ENCODE measurements around the gene BOLA3.
"Not testable (repeated sequence)": the region's sequence is repeated elsewhere in the genome, so short reads cannot be mapped to it uniquely, and the experiment has no call there.

The BOLA3 gene

GRCh38 chr2:74147727-74148456 is at the start of gene BOLA3:
Gene BOLA3 (minus strand): TSS chr2:74147912. CDS start chr2:74147874, 38 bp downstream.
- peak; percentile 74 for DNase-seq (ENCODE audit: low spot score)

- no peak for DNase-seq (ENCODE audit: low spot score)
These were observed 49.3 kb upstream of the BOLA3 start for GRCh38 chr2:74197049-74197448.

- DNase-seq (ENCODE audit: low spot score): no peak
These were observed 47.1 kb upstream of the BOLA3 start for GRCh38 chr2:74194799-74195198.

GRCh38 chr2:74191596-74192380 is 44.1 kb upstream of the BOLA3 start:
- no peak for DNase-seq (ENCODE audit: low spot score)

- DNase-seq (ENCODE audit: low spot score): no peak
These were observed 41.0 kb upstream of the BOLA3 start for GRCh38 chr2:74188696-74189095.

GRCh38 chr2:74188018-74188601 is 40.4 kb upstream of the BOLA3 start:
- DNase-seq (ENCODE audit: low spot score): no peak

GRCh38 chr2:74186706-74187105 is 39.0 kb upstream of the BOLA3 start:
- not testable (repeated sequence) for DNase-seq (ENCODE audit: low spot score)

- no peak for DNase-seq (ENCODE audit: low spot score)
These were observed 38.3 kb upstream of the BOLA3 start for GRCh38 chr2:74186038-74186437.

- DNase-seq (ENCODE audit: low spot score): no peak
These were observed 36.2 kb upstream of the BOLA3 start for GRCh38 chr2:74183878-74184277.

- DNase-seq (ENCODE audit: low spot score): no peak
These were observed 34.0 kb upstream of the BOLA3 start for GRCh38 chr2:74181739-74182138.

- DNase-seq (ENCODE audit: low spot score): no peak
These were observed 31.6 kb upstream of the BOLA3 start for GRCh38 chr2:74179063-74179865.

- peak; percentile 99 for DNase-seq (ENCODE audit: low spot score)
These were observed 30.7 kb upstream of the BOLA3 start, which contains the start of gene MOB1A for GRCh38 chr2:74178211-74179062. Gene MOB1A (minus strand): TSS chr2:74178879. CDS start chr2:74178674, 205 bp downstream.

GRCh38 chr2:74177696-74178095 is 30.0 kb upstream of the BOLA3 start:
- DNase-seq (ENCODE audit: low spot score): no peak

- DNase-seq (ENCODE audit: low spot score): no peak
These were observed 27.2 kb upstream of the BOLA3 start for GRCh38 chr2:74174909-74175308.

GRCh38 chr2:74168739-74169138 is 21.0 kb upstream of the BOLA3 start:
- no peak for DNase-seq (ENCODE audit: low spot score)

- DNase-seq (ENCODE audit: low spot score): no peak
These were observed 17.0 kb upstream of the BOLA3 start for GRCh38 chr2:74164761-74165160.

- DNase-seq (ENCODE audit: low spot score): no peak
These were observed 15.2 kb upstream of the BOLA3 start for GRCh38 chr2:74162951-74163350.

GRCh38 chr2:74155830-74156229 is 8.1 kb upstream of the BOLA3 start:
- DNase-seq (ENCODE audit: low spot score): no peak

GRCh38 chr2:74152954-74153353 is 5.2 kb upstream of the BOLA3 start:
- no peak for DNase-seq (ENCODE audit: low spot score)

- DNase-seq (ENCODE audit: low spot score): no peak
These were observed 2.0 kb upstream of the BOLA3 start for GRCh38 chr2:74149570-74150319.

- DNase-seq (ENCODE audit: low spot score): no peak
These were observed 1.5 kb upstream of the BOLA3 start for GRCh38 chr2:74149247-74149525.
